ENCODE results near the gene ZNF735.
"Not testable (repeated sequence)": the region's sequence is repeated elsewhere in the genome, so short reads cannot be mapped to it uniquely, and the experiment has no call there.

ZNF735 gene

DNA sequence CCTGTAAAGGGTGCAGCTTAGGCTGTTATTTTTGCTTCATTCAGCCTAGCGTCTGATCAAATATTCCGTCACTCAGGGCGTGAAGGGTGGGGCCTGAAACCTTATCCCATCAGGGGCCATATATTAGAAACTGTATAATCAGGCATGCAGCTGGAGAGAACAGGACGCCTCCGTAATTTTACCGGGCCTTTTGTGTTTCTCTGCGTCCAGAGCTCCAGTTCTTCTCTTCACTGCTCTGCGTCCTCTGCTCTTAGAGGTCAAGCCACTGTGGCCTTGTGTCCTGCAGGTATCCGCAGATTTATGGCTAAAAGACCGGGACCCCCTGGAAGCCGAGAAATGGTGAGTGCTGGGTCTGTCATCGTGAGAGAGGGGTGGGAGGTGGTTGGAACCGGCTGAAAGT, at the start of gene ZNF735:
TSS of gene ZNF735 (plus strand) at position 301 of the 400 bp plus-strand sequence. CDS start at position 301, 0 bp downstream.
- FAIRE-seq (no peak), DNase-seq (ENCODE audit: insufficient read length, low spot score) (no peak)
- no peak for TF ChIP-seq POLR2A (IDR thresholded peaks at IDR 0.05; ENCODE audit: low read depth, low read length)

- not testable (repeated sequence) for DNase-seq (ENCODE audit: insufficient read length, low spot score); FAIRE-seq
Observed at GRCh38 chr7:64170974-64171373, 36.0 kb upstream of the ZNF735 start.

GRCh38 chr7:64174328-64174727, 32.7 kb upstream of the ZNF735 start:
- DNase-seq (ENCODE audit: insufficient read length, low spot score) = no peak
- FAIRE-seq = no peak
- no peak for TF ChIP-seq POLR2A (IDR thresholded peaks at IDR 0.05; ENCODE audit: low read depth, low read length)

GRCh38 chr7:64174941-64175340, 32.1 kb upstream of the ZNF735 start:
- no peak for DNase-seq (ENCODE audit: insufficient read length, low spot score)
- no peak for TF ChIP-seq POLR2A (IDR thresholded peaks at IDR 0.05; ENCODE audit: low read depth, low read length)
- FAIRE-seq = no peak

DNA sequence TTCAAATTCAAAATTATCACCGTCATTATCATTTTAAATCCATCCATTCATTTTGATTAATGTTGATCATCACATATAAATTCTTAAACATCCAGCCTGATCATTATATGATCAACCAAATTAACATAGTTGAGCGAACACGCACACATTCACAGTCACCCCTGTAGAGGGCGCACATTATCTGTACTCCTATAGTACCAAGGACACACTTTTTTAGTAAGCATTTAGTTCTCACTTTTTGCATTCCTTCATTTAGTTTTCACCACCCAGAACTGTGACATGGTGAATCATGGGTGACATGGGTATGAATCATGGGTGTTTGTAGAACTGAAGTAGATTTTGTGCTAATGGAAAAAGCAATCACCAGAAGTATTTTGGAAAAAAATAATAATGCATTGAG, 26.0 kb upstream of the ZNF735 start:
- DNase-seq (ENCODE audit: insufficient read length, low spot score) (peak; percentile 5), FAIRE-seq (no peak)
- no peak for TF ChIP-seq POLR2A (IDR thresholded peaks at IDR 0.05; ENCODE audit: low read depth, low read length)

- no peak for TF ChIP-seq POLR2A (IDR thresholded peaks at IDR 0.05; ENCODE audit: low read depth, low read length)
- no peak for DNase-seq (ENCODE audit: insufficient read length, low spot score)
- no peak for FAIRE-seq
Observed at GRCh38 chr7:64181586-64181985, 25.4 kb upstream of the ZNF735 start.

- TF ChIP-seq POLR2A (IDR thresholded peaks at IDR 0.05; ENCODE audit: low read depth, low read length) = no peak
- DNase-seq (ENCODE audit: insufficient read length, low spot score) = no peak
- no peak for FAIRE-seq
Observed at GRCh38 chr7:64182036-64182790, 24.8 kb upstream of the ZNF735 start.

DNA sequence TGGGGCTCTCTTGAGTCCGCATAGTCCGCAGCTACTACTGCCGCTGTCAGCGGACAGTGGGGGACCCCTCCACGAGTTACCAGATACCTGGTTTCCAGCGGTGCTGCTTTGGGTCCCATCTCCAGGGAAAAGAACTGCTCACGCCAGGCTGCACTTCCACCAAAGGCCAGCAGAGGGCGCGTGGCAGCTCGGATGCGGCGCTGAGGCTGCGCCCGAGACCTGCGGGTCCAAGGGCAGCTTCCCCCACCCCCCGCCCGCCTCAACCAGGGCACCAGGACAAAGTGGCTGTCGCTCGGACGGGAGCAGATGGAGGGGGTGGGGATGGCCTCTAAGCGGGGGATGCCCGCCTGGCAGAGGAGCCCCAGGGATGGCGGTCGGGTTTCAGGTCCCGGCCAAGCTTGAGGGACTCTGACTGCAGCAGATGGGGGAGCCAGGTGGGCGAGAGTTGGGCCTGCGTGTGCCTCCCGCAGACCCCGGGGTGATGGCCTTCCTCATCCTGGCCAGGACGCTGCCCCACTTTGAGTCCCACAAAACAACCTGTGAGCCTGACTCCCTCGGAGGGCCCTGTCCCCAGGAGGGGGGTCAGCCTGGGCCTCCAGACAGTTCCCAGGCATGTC, 23.8 kb upstream of the ZNF735 start:
- no peak for FAIRE-seq
- no peak for TF ChIP-seq POLR2A (IDR thresholded peaks at IDR 0.05; ENCODE audit: low read depth, low read length)

GRCh38 chr7:64183827-64184372, 23.1 kb upstream of the ZNF735 start:
- no peak for TF ChIP-seq POLR2A (IDR thresholded peaks at IDR 0.05; ENCODE audit: low read depth, low read length)
- FAIRE-seq (no peak), DNase-seq (ENCODE audit: insufficient read length, low spot score) (no peak)

More for the DNA sequence above, 23.8 kb upstream of the ZNF735 start:
- peak; percentile 13 for DNase-seq (ENCODE audit: insufficient read length, low spot score)

DNA sequence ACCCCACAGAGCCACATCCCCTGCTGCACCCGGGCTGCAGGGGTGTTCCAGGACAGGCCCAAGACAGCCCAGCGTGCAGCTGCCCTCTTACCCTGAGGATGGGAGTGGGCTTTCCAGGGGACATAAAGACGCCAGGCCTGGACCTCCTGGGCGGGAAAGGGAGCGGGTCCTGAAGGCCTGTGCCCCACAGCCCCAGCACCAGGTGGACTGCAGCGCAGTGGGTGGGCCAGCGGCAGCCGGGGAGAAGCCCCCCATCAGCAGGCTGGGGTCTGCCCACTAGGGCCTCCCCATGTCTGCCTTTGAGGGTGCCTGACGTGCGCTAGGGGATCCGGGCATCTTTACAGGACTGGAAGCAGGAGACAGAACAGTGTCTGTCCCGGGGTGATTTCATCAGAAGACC, 22.6 kb upstream of the ZNF735 start:
- no peak for DNase-seq (ENCODE audit: insufficient read length, low spot score)
- TF ChIP-seq POLR2A (IDR thresholded peaks at IDR 0.05; ENCODE audit: low read depth, low read length) = no peak
- FAIRE-seq = no peak

DNA sequence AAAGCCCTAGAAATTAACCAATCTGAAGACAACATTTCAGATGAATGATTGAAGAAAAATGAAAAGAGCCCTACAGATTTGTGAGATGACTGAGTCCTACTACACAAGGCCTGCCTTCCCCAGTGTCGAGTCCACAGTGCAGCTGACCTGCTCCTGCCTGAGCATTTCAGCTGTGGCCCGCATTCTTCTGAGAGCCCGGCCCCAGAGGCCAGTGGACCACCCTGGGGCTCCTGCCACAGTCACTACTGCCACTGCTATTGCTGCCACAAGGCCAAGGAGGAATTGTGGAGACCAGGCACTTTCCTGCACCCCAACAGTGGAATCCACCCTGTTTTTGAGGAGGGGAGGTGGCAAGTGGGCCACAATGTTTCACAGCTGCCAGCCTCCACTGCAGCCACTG, 19.6 kb upstream of the ZNF735 start:
- TF ChIP-seq POLR2A (IDR thresholded peaks at IDR 0.05; ENCODE audit: low read depth, low read length) = no peak
- no peak for FAIRE-seq

GRCh38 chr7:64192148-64192704, 14.8 kb upstream of the ZNF735 start:
- TF ChIP-seq POLR2A (IDR thresholded peaks at IDR 0.05; ENCODE audit: low read depth, low read length) = no peak
- DNase-seq (ENCODE audit: insufficient read length, low spot score) (no peak), FAIRE-seq (no peak)

More for the DNA sequence above, 19.6 kb upstream of the ZNF735 start:
- no peak for DNase-seq (ENCODE audit: insufficient read length, low spot score)

- DNase-seq (ENCODE audit: insufficient read length, low spot score) (no peak), FAIRE-seq (no peak)
- no peak for TF ChIP-seq POLR2A (IDR thresholded peaks at IDR 0.05; ENCODE audit: low read depth, low read length)
Observed at GRCh38 chr7:64192775-64193174, 14.2 kb upstream of the ZNF735 start.

GRCh38 chr7:64219710-64220298, 12.8 kb downstream of the ZNF735 start:
- not testable (repeated sequence) for DNase-seq (ENCODE audit: insufficient read length, low spot score); FAIRE-seq
